Measurements from ENCODE around the gene CDC45.

CDC45 gene

DNA sequence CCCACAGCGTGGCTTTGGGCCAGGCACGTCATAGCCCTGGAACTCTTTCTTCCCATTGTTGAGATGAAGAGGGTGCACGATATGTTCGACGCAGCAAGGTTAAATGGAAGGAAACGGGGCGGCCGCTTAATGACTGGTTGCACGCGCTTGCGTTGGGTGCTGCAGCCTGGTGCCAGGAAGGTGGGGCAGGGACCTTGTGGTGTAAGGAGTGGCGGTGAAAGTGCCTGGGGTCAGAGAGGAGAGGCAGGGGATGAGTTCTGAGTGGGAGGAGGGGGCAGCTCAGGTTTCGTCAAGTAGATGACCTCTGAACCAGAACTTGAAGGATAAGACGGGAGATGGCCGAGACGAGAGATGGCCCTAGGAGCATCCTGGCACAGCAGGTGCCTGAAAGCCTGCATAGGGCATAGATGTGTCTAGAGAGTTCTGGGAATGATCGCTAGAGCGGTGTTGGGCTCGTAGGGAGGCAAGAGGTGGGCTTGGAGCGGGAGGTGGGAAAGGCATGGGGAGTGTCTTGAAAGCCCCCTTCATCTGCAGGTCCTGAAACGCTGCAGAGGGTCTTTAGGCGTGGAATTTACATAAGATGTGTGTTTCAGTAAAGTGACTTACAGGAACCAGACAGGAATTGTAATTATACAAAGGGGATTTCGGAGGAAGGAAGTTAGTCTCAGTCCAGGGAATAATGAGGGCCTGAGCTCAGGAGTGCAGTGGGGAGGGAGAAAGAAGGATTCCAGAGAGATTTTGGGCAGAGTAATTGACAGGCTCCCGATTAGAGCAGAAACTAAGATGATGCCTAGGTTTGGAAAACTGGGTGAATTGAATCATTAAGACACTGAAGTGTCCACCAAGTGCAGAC lies 87.7 kb downstream of the CDC45 start:
- in situ Hi-C loops (cut with HindIII; ENCODE audit: low pct_ligation_motif_present, low pct_unique_long_range_greater_than_20kb, low sequenced_read_pairs) = no loop called here
- no peak for DNase-seq

DNA sequence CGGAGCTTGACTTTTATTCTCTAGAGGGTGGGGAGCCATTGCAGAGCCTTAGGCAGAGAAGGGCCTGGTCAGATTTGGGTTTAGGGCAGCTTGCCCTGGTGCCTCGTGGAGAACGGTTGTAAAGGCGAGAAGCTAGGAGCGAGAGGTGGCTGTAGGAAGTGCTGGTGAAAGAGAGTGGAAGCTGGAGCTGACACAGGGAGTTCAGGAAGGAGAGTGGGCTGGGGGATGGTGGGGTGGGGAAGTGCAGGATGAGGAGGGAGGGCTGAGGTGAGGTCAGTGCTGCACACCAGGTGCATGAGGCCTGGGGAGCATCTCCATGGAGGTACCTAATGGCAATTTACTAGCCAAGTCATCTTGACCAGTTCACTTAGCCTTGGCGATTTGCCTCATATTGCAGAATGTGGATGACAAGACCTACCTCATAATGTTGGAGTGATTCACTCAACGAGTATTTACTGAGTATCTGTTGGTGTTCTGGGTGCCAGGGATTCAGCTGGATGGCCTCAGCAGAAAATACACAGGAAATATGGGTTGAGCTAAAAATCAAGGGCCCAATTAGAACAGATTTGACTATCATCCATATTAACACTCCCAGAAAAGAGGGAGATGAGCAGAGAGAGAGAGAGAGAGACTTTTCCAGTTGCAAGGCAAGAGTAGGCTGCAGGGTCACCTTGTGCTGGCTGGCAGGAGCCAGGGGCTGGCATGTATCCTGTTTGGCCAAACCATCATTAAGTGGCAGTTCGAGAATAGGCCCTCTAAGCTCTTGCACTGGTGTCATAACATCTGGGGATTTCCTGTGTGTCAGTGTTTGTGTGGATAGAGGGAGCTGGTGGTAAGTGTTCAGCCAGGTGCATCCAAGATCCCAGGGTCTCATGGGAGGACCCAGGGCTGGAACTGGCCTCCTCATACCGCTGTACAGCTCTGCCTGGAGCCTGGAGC lies 88.9 kb downstream of the CDC45 start:
- DNase-seq = peak; percentile 81
- in situ Hi-C loops (cut with HindIII; ENCODE audit: low pct_ligation_motif_present, low pct_unique_long_range_greater_than_20kb, low sequenced_read_pairs) = no loop called here

DNA sequence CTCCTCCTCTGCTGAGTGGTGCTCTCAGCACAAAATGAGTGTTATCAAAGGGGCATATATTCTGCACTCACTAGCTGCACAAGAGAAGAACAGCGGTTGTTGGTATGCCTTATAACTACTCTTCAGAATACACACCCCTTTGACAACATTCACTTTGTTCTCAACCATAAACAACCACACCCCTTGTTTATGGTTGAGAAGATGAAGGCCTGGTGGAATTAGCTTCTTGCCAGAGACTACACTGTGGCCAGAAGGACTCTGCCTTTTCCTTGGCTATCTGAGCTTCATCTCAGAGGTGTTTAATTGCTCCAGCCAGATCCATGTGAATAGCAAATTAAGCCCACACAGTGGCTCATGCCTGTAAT lies 89.5 kb downstream of the CDC45 start:
- no peak for DNase-seq
- in situ Hi-C loops (cut with HindIII; ENCODE audit: low pct_ligation_motif_present, low pct_unique_long_range_greater_than_20kb, low sequenced_read_pairs) = no loop called here

- in situ Hi-C loops (cut with HindIII; ENCODE audit: low pct_ligation_motif_present, low pct_unique_long_range_greater_than_20kb, low sequenced_read_pairs) = no loop called here
Measured at GRCh38 chr22:19569976-19570375, 90.3 kb downstream of the CDC45 start.

More at GRCh38 chr22:19569976-19570375, 90.3 kb downstream of the CDC45 start:
- no peak for DNase-seq

Measured in ACHN (cell line).